GM18511 (cell line): ENCODE measurements around the gene PRAC1.

Experiments used
- ATAC-seq: cut with Tn5 transposase; IDR thresholded peaks from one replicate; pipeline ENCODE4 v1.9.1; 2021; ENCODE audit warnings: mild to moderate bottlenecking, moderate library complexity; ENCODE audit not compliant: unreplicated experiment

PRAC1 gene

GRCh38 chr17:48715496-48716399 is 6.6 kb downstream of the PRAC1 start:
- ATAC-seq, result no peak

- ATAC-seq, result no peak
Observed at GRCh38 chr17:48711128-48711527, 11.2 kb downstream of the PRAC1 start.

GRCh38 chr17:48704361-48705248 is 17.7 kb downstream of the PRAC1 start:
- ATAC-seq, result no peak

- ATAC-seq, result no peak
Observed at GRCh38 chr17:48701864-48702532, 20.3 kb downstream of the PRAC1 start.

- no peak for ATAC-seq
Observed at GRCh38 chr17:48693178-48693577, 29.1 kb downstream of the PRAC1 start.

GRCh38 chr17:48692049-48692448 is 30.3 kb downstream of the PRAC1 start:
- ATAC-seq, result no peak

- ATAC-seq, result no peak
Observed at GRCh38 chr17:48690655-48691054, 31.7 kb downstream of the PRAC1 start.

GRCh38 chr17:48681609-48682008 is 40.7 kb downstream of the PRAC1 start:
- no peak for ATAC-seq

GRCh38 chr17:48679385-48680096 is 42.8 kb downstream of the PRAC1 start:
- ATAC-seq, result no peak

GRCh38 chr17:48678141-48678971 is 44.0 kb downstream of the PRAC1 start:
- no peak for ATAC-seq

GRCh38 chr17:48676963-48677558 is 45.3 kb downstream of the PRAC1 start:
- ATAC-seq, result no peak

- ATAC-seq, result no peak
Observed at GRCh38 chr17:48672340-48672739, 50.0 kb downstream of the PRAC1 start.
